CD4-positive, alpha-beta T cell (primary cell): ENCODE results near the gene ENPP7. TPM values are rescaled to one million over a fixed set of nuclear protein-coding genes. Genes with fewer than 3 reads are reported as not detected.

Experiments used
- ATAC-seq: fragments of 200-7000 bp; cut with Tn5 transposase; one replicate; pipeline ENCODE4 v1.10.0; 2022; ENCODE audit warnings: mild to moderate bottlenecking; ENCODE audit not compliant: poor library complexity
- CTCF ChIA-PET: fragments of 350-600 bp; sonication (Branson Sonifier 250); formaldehyde crosslinking; loops from one replicate; lab custom pipeline; 2021; ENCODE audit warnings: antibody characterized with exemption, inconsistent platforms; lab: Charles Lee
- POLR2A ChIA-PET: fragments of 350-600 bp; sonication (Branson Sonifier 250); formaldehyde crosslinking; loops from one replicate; lab custom pipeline; 2021; ENCODE audit warnings: antibody characterized with exemption, inconsistent platforms; lab: Charles Lee
- DNase-seq, 14 experiments: peaks; one replicate each; pipeline ENCODE4 v3.0.0-alpha.2; 2013 to 2020; ENCODE audit warnings: mixed read lengths in 2 of 14
- H3K27ac ChIP-seq, 2 donors: one replicate each; pipeline versions ENCODE4 v1.5.1 to v1.7.0; 2013; ENCODE audit warnings: low read length in 2 of 2, low read depth in 1 of 2, mild to moderate bottlenecking in 1 of 2
- H3K27me3 ChIP-seq, 2 experiments: 1 replicate in 1 of 2; 2 replicates in 1 of 2; pipeline versions ENCODE4 v1.6.1 to v1.7.0; 2013; ENCODE audit warnings: low read length in 2 of 2, control low read depth in 1 of 2, mild to moderate bottlenecking in 1 of 2, moderate library complexity in 1 of 2; ENCODE audit not compliant: insufficient read depth in 2 of 2, control insufficient read depth in 1 of 2
- H3K36me3 ChIP-seq: one replicate; pipeline ENCODE4 v1.6.1; 2013; ENCODE audit warnings: low read length, control low read depth; ENCODE audit not compliant: insufficient read depth
- H3K4me1 ChIP-seq: one replicate; pipeline ENCODE4 v1.6.1; 2013; ENCODE audit warnings: low read length, control low read depth; ENCODE audit not compliant: insufficient read depth
- H3K4me3 ChIP-seq: one replicate; pipeline ENCODE4 v1.5.1; 2013; ENCODE audit warnings: mild to moderate bottlenecking, low read length, moderate library complexity
- H3K9me3 ChIP-seq, 2 experiments: 1 replicate in 1 of 2; 2 replicates in 1 of 2; pipeline versions ENCODE4 v1.6.1 to v1.7.0; 2013; ENCODE audit warnings: low read length in 2 of 2, mild to moderate bottlenecking in 2 of 2, control low read depth in 1 of 2, moderate library complexity in 1 of 2; ENCODE audit not compliant: control insufficient read depth in 1 of 2, insufficient read depth in 1 of 2
- H3K27ac Mint-ChIP-seq: one replicate; pipeline ENCODE4 v1.8.0; 2020; ENCODE audit warnings: mixed read lengths
- H3K27me3 Mint-ChIP-seq: one replicate; pipeline ENCODE4 v1.8.0; 2021; ENCODE audit warnings: mixed read lengths
- H3K36me3 Mint-ChIP-seq: one replicate; pipeline ENCODE4 v1.8.0; 2021; ENCODE audit warnings: low read depth, mixed read lengths
- H3K4me1 Mint-ChIP-seq: one replicate; pipeline ENCODE4 v1.8.0; 2021; ENCODE audit warnings: low read depth, mixed read lengths
- H3K4me3 Mint-ChIP-seq: one replicate; pipeline ENCODE4 v1.8.0; 2020; ENCODE audit warnings: mild to moderate bottlenecking, mixed read lengths
- H3K9me3 Mint-ChIP-seq: one replicate; pipeline ENCODE4 v1.8.0; 2020; ENCODE audit warnings: mixed read lengths
- CTCF ChIP-seq: fragments of 200-600 bp; IDR thresholded peaks from one replicate; pipeline ENCODE4 v1.8.0; 2022; ENCODE audit warnings: antibody characterized with exemption, mild to moderate bottlenecking
- intact Hi-C, 2 experiments: fragments of 100-400 bp; cut with DNase I in 1 of 2; cut with micrococcal nuclease in 1 of 2; formaldehyde crosslinking; loops; one replicate each; pipeline versions ENCODE4 v1.15.1 to v1.9.0; 2023 to 2025; cut with DNase I, micrococcal nuclease
- total RNA-seq, 174 experiments: library from RNA in 2 of 174; stranded (reverse) in 2 of 174; gene quantifications; one replicate each; pipeline ENCODE4 v1.2.3 and lab custom pipeline; 2021 to 2026

Gene ENPP7
- total RNA-seq, 2 experiments from 2014 or later, result not detected

GRCh38 chr17:79788455-79788854 is 57.7 kb downstream of the ENPP7 start:
- Histone ChIP-seq H3K9me3 (peaks cover 0 to 37% of the 10 kb centered on the region in 2 experiments), H3K4me3 (no peak overlapping the region), H3K36me3 (no peaks in the 10 kb centered on the region), H3K27ac (no peak overlapping the region), H3K27me3 (peaks cover 68 to 83% of the 10 kb centered on the region in 2 experiments), H3K4me1 (peaks cover 32% of the 10 kb centered on the region)
- no peak for TF ChIP-seq CTCF
- POLR2A ChIA-PET, result interaction anchor here (1.2 kb wide), 2 partner anchors 9 to 51 kb away, joined by 4 read pairs; partner anchors contain the start of gene CBX4
- H3K27ac Mint-ChIP-seq, result no peak overlapping the region
- no peaks in the 10 kb centered on the region for H3K9me3 Mint-ChIP-seq
- ATAC-seq (no peak), DNase-seq (no peak)
- CTCF ChIA-PET, result interaction anchor here (1.2 to 1.8 kb wide), 6 partner anchors 13 to 51 kb away, joined by 3 to 7 read pairs (median 4); partner anchors contain the start of gene CBX4
- H3K4me1 Mint-ChIP-seq, result peaks cover 9% of the 10 kb centered on the region
- H3K27me3 Mint-ChIP-seq, result peaks cover 67% of the 10 kb centered on the region
- no peaks in the 10 kb centered on the region for H3K36me3 Mint-ChIP-seq
- intact Hi-C loops, result no loop called here
- H3K4me3 Mint-ChIP-seq, result no peak overlapping the region

GRCh38 chr17:79788989-79789942 is 58.5 kb downstream of the ENPP7 start:
- peaks cover 0 to 32% of the 10 kb centered on the region in 2 experiments for H3K9me3 ChIP-seq
- Mint-ChIP-seq H3K9me3 (no peaks in the 10 kb centered on the region), H3K27ac (no peak overlapping the region), H3K4me1 (peaks cover 9% of the 10 kb centered on the region), H3K27me3 (peaks cover 70% of the 10 kb centered on the region), H3K4me3 (no peak overlapping the region), H3K36me3 (peaks cover 3% of the 10 kb centered on the region)
- peaks cover 63 to 84% of the 10 kb centered on the region in 2 experiments for H3K27me3 ChIP-seq
- ChIA-PET CTCF (interaction anchor here (1.0 to 1.8 kb wide), 8 partner anchors 14 to 219 kb away, joined by 3 to 7 read pairs (median 4); partner anchors contain the start of gene CBX4), POLR2A (interaction anchor here (1.2 kb wide), 2 partner anchors 10 to 50 kb away, joined by 4 read pairs; partner anchors contain the start of gene CBX4)
- H3K4me3 ChIP-seq, result no peak overlapping the region
- ATAC-seq (no peak), DNase-seq (no peak)
- peaks cover 32% of the 10 kb centered on the region for H3K4me1 ChIP-seq
- intact Hi-C loops, result loop anchor here in 1 of 2 experiments (1.0 kb wide), 1 partner anchor 127 kb away; no protein-coding TSS in a partner anchor
- H3K27ac ChIP-seq, result no peak overlapping the region
- no peak for TF ChIP-seq CTCF
- H3K36me3 ChIP-seq, result no peaks in the 10 kb centered on the region

- H3K4me1 Mint-ChIP-seq, result peaks cover 9% of the 10 kb centered on the region
- intact Hi-C loops, result loop anchor here in 1 of 2 experiments (1.0 to 2.0 kb wide), 3 partner anchors 45 to 201 kb away; no protein-coding TSS in a partner anchor
- peaks cover 69% of the 10 kb centered on the region for H3K27me3 Mint-ChIP-seq
- peaks cover 3% of the 10 kb centered on the region for H3K36me3 Mint-ChIP-seq
- ChIA-PET CTCF (interaction anchor here (1.0 to 1.8 kb wide), 7 partner anchors 15 to 218 kb away, joined by 3 to 7 read pairs (median 4); partner anchors contain the start of gene CBX4), POLR2A (interaction anchor here (1.2 kb wide), 1 partner anchor 11 kb away, joined by 4 read pairs; no protein-coding TSS in a partner anchor)
- Histone ChIP-seq H3K27ac (no peak overlapping the region), H3K36me3 (peaks cover 5% of the 10 kb centered on the region), H3K9me3 (peaks cover 0 to 29% of the 10 kb centered on the region in 2 experiments), H3K27me3 (peaks cover 63 to 78% of the 10 kb centered on the region in 2 experiments), H3K4me3 (no peak overlapping the region), H3K4me1 (peaks cover 32% of the 10 kb centered on the region)
- ATAC-seq (peak; percentile 32), DNase-seq (peak in 3 of 14 experiments; percentile 48 to 60 (median 56))
- H3K9me3 Mint-ChIP-seq, result no peaks in the 10 kb centered on the region
- no peak overlapping the region for H3K27ac Mint-ChIP-seq
- peak; percentile 81 for TF ChIP-seq CTCF
- H3K4me3 Mint-ChIP-seq, result peak overlapping the region; percentile 9
These were observed 59.4 kb downstream of the ENPP7 start for GRCh38 chr17:79789943-79790804.
